GM12873 (cell line): ENCODE data around the gene SLC66A1.

ENCODE experiments used
- CTCF ChIP-seq: IDR thresholded peaks from 2 replicates; pipeline ENCODE4 v1.5.1; 2012; ENCODE audit warnings: low read depth, mild to moderate bottlenecking, moderate library complexity, low read length, control low read depth; ENCODE audit not compliant: insufficient read depth; ENCODE audit errors: missing control alignments

Gene SLC66A1

GRCh38 chr1:19311931-19312781 lies at the start of gene SLC66A1, which contains the start of gene AKR7A2:
Gene SLC66A1, plus strand, starts transcription at chr1:19312326. Its CDS starts 5,352 bp downstream, at chr1:19317678.
Gene AKR7A2, minus strand, starts transcription at chr1:19312144. Its CDS starts 20 bp downstream, at chr1:19312124.
- no peak for TF ChIP-seq CTCF

GRCh38 chr1:19262744-19263143 lies 49.4 kb upstream of the SLC66A1 start:
- no peak for TF ChIP-seq CTCF

- no peak for TF ChIP-seq CTCF
These were observed 43.7 kb upstream of the SLC66A1 start for GRCh38 chr1:19268445-19268844.

- TF ChIP-seq CTCF, result peak; percentile 19
These were observed 42.4 kb upstream of the SLC66A1 start for GRCh38 chr1:19269427-19270342.

- no peak for TF ChIP-seq CTCF
These were observed 40.1 kb upstream of the SLC66A1 start for GRCh38 chr1:19272064-19272463.

- no peak for TF ChIP-seq CTCF
These were observed 38.9 kb upstream of the SLC66A1 start for GRCh38 chr1:19273106-19273843.
